ENCODE measurements around the gene GABRA6. TPM values are rescaled to one million over a fixed set of nuclear protein-coding genes. Genes with fewer than 3 reads are reported as not detected.

GABRA6 gene
- total RNA-seq, 1 experiment from 2014 or later: not detected

GRCh38 chr5:161703528-161703927 lies 18.0 kb downstream of the GABRA6 start:
- H3K36me3 Mint-ChIP-seq: no peaks in the 10 kb centered on the region
- no peak overlapping the region for H3K27ac Mint-ChIP-seq
- DNase-seq (ENCODE audit: low spot score) (no peak), ATAC-seq (no peak)
- no peaks in the 10 kb centered on the region for H3K4me1 Mint-ChIP-seq
- CTCF ChIA-PET: no interaction called here
- no peak overlapping the region for H3K4me3 Mint-ChIP-seq
- H3K9me3 Mint-ChIP-seq: no peaks in the 10 kb centered on the region
- TF ChIP-seq CBFB (CRISPR knock-in tag; IDR thresholded peaks at IDR 0.05; ENCODE audit: low read depth) (no peak), ATF6 (CRISPR knock-in tag; IDR thresholded peaks at IDR 0.05) (no peak), RORB (CRISPR knock-in tag; IDR thresholded peaks at IDR 0.05) (no peak), MAX (CRISPR knock-in tag; IDR thresholded peaks at IDR 0.05) (no peak), CDX4 (CRISPR knock-in tag; IDR thresholded peaks at IDR 0.05; ENCODE audit: borderline replicate concordance) (no peak), SOX15 (CRISPR knock-in tag; IDR thresholded peaks at IDR 0.05) (no peak), NR2C2 (CRISPR knock-in tag; IDR thresholded peaks at IDR 0.05) (no peak), OVOL2 (CRISPR knock-in tag; IDR thresholded peaks at IDR 0.05; ENCODE audit: borderline replicate concordance) (no peak), CREM (CRISPR knock-in tag; IDR thresholded peaks at IDR 0.05) (no peak), ZNF232 (CRISPR knock-in tag; IDR thresholded peaks at IDR 0.05) (no peak)
- no peaks in the 10 kb centered on the region for H3K27me3 Mint-ChIP-seq (ENCODE audit: low read depth)
- POLR2A ChIA-PET: no interaction called here

GRCh38 chr5:161707382-161707781 lies 21.9 kb downstream of the GABRA6 start:
- Mint-ChIP-seq H3K4me3 (no peak overlapping the region), H3K4me1 (no peaks in the 10 kb centered on the region), H3K27ac (no peak overlapping the region), H3K9me3 (no peaks in the 10 kb centered on the region), H3K36me3 (no peaks in the 10 kb centered on the region), H3K27me3 (ENCODE audit: low read depth) (no peaks in the 10 kb centered on the region)
- ChIA-PET POLR2A (no interaction called here), CTCF (no interaction called here)
- DNase-seq (ENCODE audit: low spot score) (no peak), ATAC-seq (no peak)
- no peak for TF ChIP-seq MYBL2 (CRISPR knock-in tag; IDR thresholded peaks at IDR 0.05)
- no peak for TF ChIP-seq NR2C2 (CRISPR knock-in tag; IDR thresholded peaks at IDR 0.05)
- no peak for TF ChIP-seq AFF4 (CRISPR knock-in tag; IDR thresholded peaks at IDR 0.05; ENCODE audit: borderline replicate concordance)
- TF ChIP-seq ELF4 (CRISPR knock-in tag; IDR thresholded peaks at IDR 0.05; ENCODE audit: low read depth): no peak
- TF ChIP-seq MLX (CRISPR knock-in tag; IDR thresholded peaks at IDR 0.05): no peak
- TF ChIP-seq RELA (CRISPR knock-in tag; IDR thresholded peaks at IDR 0.05; ENCODE audit: borderline replicate concordance): no peak
- no peak for TF ChIP-seq EMX1 (CRISPR knock-in tag; IDR thresholded peaks at IDR 0.05)
- no peak for TF ChIP-seq ATF1 (CRISPR knock-in tag; IDR thresholded peaks at IDR 0.05)
- TF ChIP-seq MAX (CRISPR knock-in tag; IDR thresholded peaks at IDR 0.05): no peak
- TF ChIP-seq SMAD3 (CRISPR knock-in tag; IDR thresholded peaks at IDR 0.05; ENCODE audit: borderline replicate concordance): no peak
- TF ChIP-seq ZNF219 (CRISPR knock-in tag; IDR thresholded peaks at IDR 0.05; ENCODE audit: borderline replicate concordance): no peak
- no peak for TF ChIP-seq ZMAT4 (CRISPR knock-in tag; IDR thresholded peaks at IDR 0.05)
- no peak for TF ChIP-seq TCF7 (CRISPR knock-in tag; IDR thresholded peaks at IDR 0.05; ENCODE audit: low read depth)
- no peak for TF ChIP-seq PRRX2 (CRISPR knock-in tag; IDR thresholded peaks at IDR 0.05)
- TF ChIP-seq TEAD4 (CRISPR knock-in tag; IDR thresholded peaks at IDR 0.05): no peak
- TF ChIP-seq ZNF671 (CRISPR knock-in tag; IDR thresholded peaks at IDR 0.05): no peak
- no peak for TF ChIP-seq CDX4 (CRISPR knock-in tag; IDR thresholded peaks at IDR 0.05; ENCODE audit: borderline replicate concordance)
